KMS-11 (cell line): ENCODE results near the gene SMTNL2.

Experiments used
- H2AFZ ChIP-seq: fragments of 200-600 bp; sonication (generic); 2 replicates; pipeline ENCODE4 v1.6.1; 2016; ENCODE audit warnings: antibody characterized with exemption, mixed run types, low read depth
- H3K27ac ChIP-seq: fragments of 200-600 bp; sonication (generic); 2 replicates; pipeline ENCODE4 v1.6.1; 2016; ENCODE audit warnings: mild to moderate bottlenecking, mixed run types
- H3K27me3 ChIP-seq: fragments of 200-600 bp; sonication (generic); 2 replicates; pipeline ENCODE4 v1.6.1; 2017; ENCODE audit warnings: mild to moderate bottlenecking, low read depth, mixed run types, moderate library complexity; ENCODE audit not compliant: insufficient read depth
- H3K36me3 ChIP-seq: fragments of 200-600 bp; sonication (generic); 2 replicates; pipeline ENCODE4 v1.6.1; 2017; ENCODE audit warnings: mild to moderate bottlenecking, mixed run types; ENCODE audit not compliant: insufficient read depth
- H3K4me1 ChIP-seq: fragments of 200-600 bp; sonication (generic); 2 replicates; pipeline ENCODE4 v1.6.1; 2016; ENCODE audit warnings: mild to moderate bottlenecking, low read depth, mixed run types; ENCODE audit not compliant: poor library complexity, severe bottlenecking
- H3K4me2 ChIP-seq: fragments of 200-600 bp; sonication (generic); 2 replicates; pipeline ENCODE4 v1.7.0; 2016; ENCODE audit warnings: mild to moderate bottlenecking, mixed run types
- H3K4me3 ChIP-seq: fragments of 200-600 bp; sonication (generic); IDR thresholded peaks from 2 replicates; pipeline ENCODE4 v1.6.1; 2017; ENCODE audit warnings: low read depth, low read length, mixed read lengths; ENCODE audit not compliant: insufficient read depth
- H3K79me2 ChIP-seq: fragments of 200-600 bp; sonication (generic); 2 replicates; pipeline ENCODE4 v1.6.1; 2016; ENCODE audit warnings: low read depth, mixed run types; ENCODE audit not compliant: insufficient read depth
- H3K9ac ChIP-seq: fragments of 200-600 bp; sonication (generic); 2 replicates; pipeline ENCODE4 v1.6.1; 2016; ENCODE audit warnings: mild to moderate bottlenecking, mixed run types
- H4K20me1 ChIP-seq: fragments of 200-600 bp; sonication (generic); 2 replicates; pipeline ENCODE4 v1.6.1; 2016; ENCODE audit warnings: mild to moderate bottlenecking, mixed run types; ENCODE audit not compliant: insufficient read depth
- TF ChIP-seq, protein P1 (sequence below): fragments of 200-600 bp; sonication (generic); conservative IDR thresholded peaks from 2 replicates; pipeline ENCODE4 v1.6.1; 2017; ENCODE audit warnings: low read depth, mild to moderate bottlenecking, antibody characterized with exemption, low read length, moderate library complexity, mixed read lengths

The SMTNL2 gene

DNA sequence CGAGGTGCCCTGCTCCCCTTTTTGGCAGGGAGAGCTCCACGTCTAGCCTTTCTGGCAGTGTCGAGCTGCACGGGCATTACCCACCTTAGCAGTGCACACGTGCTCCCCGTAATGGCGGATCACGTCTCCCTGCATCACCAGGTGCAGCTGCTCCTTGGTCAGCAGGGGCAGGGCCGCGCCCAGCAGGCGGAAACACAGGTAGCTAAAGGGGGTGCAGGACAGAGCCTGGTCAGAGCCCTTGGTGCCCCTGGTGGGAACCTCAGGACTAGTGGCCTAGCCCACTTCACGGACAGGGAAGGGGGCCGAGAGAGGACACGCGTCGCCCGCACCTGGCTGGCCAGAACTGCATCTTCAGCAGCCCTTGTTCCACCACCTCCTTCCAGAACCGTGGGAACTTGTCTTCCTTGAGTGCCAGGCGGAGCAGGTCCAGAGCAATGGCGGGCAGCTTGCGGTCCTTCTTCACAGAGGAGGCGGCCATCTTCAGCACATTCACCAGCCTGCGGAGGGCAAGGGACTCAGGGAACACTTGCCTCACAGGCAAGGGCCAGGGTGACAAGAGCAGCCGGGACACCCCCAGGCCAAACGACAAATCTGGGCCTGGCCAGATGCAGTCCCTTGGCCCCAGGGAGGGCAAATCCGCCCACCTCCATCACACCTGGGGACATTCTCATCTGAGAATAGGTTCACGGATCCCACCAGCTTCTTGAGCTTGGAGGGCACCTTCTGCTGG is 32.4 kb upstream of the SMTNL2 start:
- Histone ChIP-seq H3K4me2 (no peak overlapping the region), H3K4me3 (no peak overlapping the region), H2AFZ (no peak overlapping the region), H3K79me2 (peaks cover 26% of the 10 kb centered on the region), H3K27me3 (no peaks in the 10 kb centered on the region), H3K4me1 (peaks cover 4% of the 10 kb centered on the region), H3K27ac (no peak overlapping the region), H3K36me3 (no peaks in the 10 kb centered on the region), H3K9ac (no peak overlapping the region), H4K20me1 (no peaks in the 10 kb centered on the region)
- TF ChIP-seq, protein P1, sequence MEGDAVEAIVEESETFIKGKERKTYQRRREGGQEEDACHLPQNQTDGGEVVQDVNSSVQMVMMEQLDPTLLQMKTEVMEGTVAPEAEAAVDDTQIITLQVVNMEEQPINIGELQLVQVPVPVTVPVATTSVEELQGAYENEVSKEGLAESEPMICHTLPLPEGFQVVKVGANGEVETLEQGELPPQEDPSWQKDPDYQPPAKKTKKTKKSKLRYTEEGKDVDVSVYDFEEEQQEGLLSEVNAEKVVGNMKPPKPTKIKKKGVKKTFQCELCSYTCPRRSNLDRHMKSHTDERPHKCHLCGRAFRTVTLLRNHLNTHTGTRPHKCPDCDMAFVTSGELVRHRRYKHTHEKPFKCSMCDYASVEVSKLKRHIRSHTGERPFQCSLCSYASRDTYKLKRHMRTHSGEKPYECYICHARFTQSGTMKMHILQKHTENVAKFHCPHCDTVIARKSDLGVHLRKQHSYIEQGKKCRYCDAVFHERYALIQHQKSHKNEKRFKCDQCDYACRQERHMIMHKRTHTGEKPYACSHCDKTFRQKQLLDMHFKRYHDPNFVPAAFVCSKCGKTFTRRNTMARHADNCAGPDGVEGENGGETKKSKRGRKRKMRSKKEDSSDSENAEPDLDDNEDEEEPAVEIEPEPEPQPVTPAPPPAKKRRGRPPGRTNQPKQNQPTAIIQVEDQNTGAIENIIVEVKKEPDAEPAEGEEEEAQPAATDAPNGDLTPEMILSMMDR: no peak

DNA sequence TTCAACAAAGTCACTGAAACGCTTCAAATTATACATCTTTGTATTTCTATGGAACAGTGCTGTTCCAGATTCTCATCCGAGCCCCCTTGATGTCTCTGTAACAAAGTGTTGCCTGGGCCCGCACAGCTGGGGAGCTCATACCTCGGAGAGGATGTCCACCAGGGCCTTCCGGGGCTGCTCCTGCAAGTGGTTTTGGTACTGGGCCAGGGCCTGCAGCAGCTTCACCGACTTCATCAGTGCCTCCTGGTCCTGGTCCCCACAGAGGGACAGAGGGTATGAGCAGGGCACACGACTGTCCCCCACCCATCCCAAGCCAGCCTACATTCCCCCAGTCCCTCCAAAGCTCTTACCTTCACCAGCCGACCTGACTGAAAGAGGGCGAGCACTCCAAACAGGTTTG is 30.7 kb upstream of the SMTNL2 start:
- Histone ChIP-seq H3K9ac (peak overlapping the region; percentile 73; the same call in 1 of the 2 replicates), H3K4me3 (no peak overlapping the region), H3K36me3 (no peaks in the 10 kb centered on the region), H3K27ac (no peak overlapping the region), H3K4me2 (peak overlapping the region; percentile 94), H2AFZ (no peak overlapping the region), H3K79me2 (peaks cover 26% of the 10 kb centered on the region), H3K27me3 (no peaks in the 10 kb centered on the region), H4K20me1 (no peaks in the 10 kb centered on the region), H3K4me1 (peaks cover 4% of the 10 kb centered on the region)
- TF ChIP-seq, protein P1: no peak

DNA sequence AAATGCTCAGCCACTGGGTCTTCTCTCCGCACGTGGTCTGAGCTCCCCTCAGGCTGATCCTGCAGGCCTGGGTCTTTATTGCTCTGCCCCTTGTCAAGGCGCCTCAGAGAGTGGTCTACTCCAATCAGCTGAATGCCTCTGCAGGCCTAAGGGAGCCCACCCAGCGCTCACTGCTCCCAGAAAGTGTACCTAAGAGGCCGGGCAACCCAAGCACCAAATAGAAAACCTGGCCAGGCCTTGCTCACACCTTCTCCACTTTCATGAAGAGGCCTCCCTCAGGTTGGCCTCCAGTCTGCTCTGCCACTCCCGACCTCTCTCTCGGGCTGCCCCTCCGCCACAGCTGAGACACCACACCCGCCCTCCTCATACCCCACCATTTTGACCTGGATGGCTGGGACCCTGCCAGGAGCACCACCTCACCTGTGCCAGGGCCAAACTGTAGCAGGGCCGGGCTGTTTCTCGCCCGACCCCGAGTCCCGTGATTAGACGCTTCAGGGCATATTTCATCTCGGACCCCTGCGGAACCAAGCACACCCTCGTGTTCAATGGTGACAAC is 29.8 kb upstream of the SMTNL2 start:
- H3K79me2 ChIP-seq: peaks cover 26% of the 10 kb centered on the region

DNA sequence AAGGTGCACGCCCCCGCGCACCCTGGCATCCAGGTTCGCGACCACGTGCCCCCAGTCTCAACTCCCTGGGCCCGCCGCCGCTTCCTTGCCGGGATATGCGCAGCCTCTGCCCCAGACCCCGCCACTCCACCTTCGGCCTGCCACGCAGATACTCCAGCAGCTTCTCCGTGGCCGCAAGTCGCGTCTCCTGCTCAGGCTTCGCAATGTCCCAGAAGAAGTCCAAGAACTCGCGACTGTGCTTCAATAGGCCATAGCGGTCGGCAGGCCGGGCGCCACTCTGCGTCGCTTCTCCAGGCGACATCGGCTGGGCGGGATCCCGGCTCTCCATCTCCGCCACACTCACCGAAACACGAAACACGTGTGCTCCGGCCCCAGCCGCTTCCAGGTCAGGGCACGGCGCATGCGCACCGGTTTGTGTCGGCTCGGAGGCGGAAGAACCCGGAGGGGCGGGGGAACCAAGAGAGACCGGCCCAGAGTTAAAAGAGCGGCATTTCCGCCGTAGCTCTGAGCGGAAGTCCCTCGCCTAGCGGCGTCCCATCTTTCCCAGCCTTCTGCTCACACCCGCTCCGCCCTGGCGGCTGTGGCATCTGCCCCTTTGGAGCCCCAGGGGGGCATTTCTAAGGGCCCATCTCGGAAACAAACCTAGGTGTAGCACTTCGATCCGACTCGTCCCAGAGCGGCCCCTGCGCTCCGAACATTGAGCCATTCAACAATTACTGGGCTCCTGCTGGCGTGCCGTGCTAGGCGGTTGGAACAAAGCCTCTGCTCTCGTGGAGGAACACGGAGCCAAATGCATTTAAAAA is 29.1 kb upstream of the SMTNL2 start, which contains the start of gene MYBBP1A:
Gene MYBBP1A, minus strand, starts transcription at position 388 of the 803 bp plus-strand sequence. Its CDS starts 60 bp downstream, at position 328.
- Histone ChIP-seq H3K27ac (peak within 1 kb of the TSS; percentile 42; the same call in 1 of the 2 replicates), H3K79me2 (peaks cover 26% of the 10 kb centered on the region), H3K4me1 (peaks cover 4% of the 10 kb centered on the region), H3K36me3 (no peaks in the 10 kb centered on the region), H4K20me1 (no peaks in the 10 kb centered on the region), H3K9ac (peak within 1 kb of the TSS; percentile 73), H3K27me3 (no peaks in the 10 kb centered on the region), H3K4me3 (no peak within 1 kb of the TSS), H2AFZ (peak within 1 kb of the TSS; percentile 85), H3K4me2 (peak within 1 kb of the TSS; percentile 94)
- TF ChIP-seq, protein P1: no peak

More for the DNA sequence above, 29.8 kb upstream of the SMTNL2 start:
- H3K9ac ChIP-seq: peak overlapping the region; percentile 73
- H3K4me3 ChIP-seq: no peak overlapping the region
- H3K27me3 ChIP-seq: no peaks in the 10 kb centered on the region
- no peaks in the 10 kb centered on the region for H4K20me1 ChIP-seq
- TF ChIP-seq, protein P1: no peak
- H3K4me2 ChIP-seq: peak overlapping the region; percentile 94
- H3K27ac ChIP-seq: no peak overlapping the region; the same call in 1 of the 2 replicates
- H2AFZ ChIP-seq: peak overlapping the region; percentile 85; the same call in 1 of the 2 replicates
- H3K36me3 ChIP-seq: no peaks in the 10 kb centered on the region
- peaks cover 4% of the 10 kb centered on the region for H3K4me1 ChIP-seq
